ENCODE measurements around the gene SPAG8.

The SPAG8 gene

GRCh38 chr9:35839926-35840325 lies 27.9 kb upstream of the SPAG8 start:
- no peak for DNase-seq (ENCODE audit: low read depth in 2 of 2)

- DNase-seq (ENCODE audit: low read depth in 2 of 2), result no peak
Observed at GRCh38 chr9:35836595-35836994, 24.5 kb upstream of the SPAG8 start.

- no peak for DNase-seq (ENCODE audit: low read depth in 2 of 2)
Observed at GRCh38 chr9:35835766-35836165, 23.7 kb upstream of the SPAG8 start.

GRCh38 chr9:35835216-35835632 lies 23.2 kb upstream of the SPAG8 start:
- no peak for DNase-seq (ENCODE audit: low read depth in 2 of 2)

GRCh38 chr9:35834260-35835215 lies 22.5 kb upstream of the SPAG8 start:
- no peak for DNase-seq (ENCODE audit: low read depth in 2 of 2)

DNA sequence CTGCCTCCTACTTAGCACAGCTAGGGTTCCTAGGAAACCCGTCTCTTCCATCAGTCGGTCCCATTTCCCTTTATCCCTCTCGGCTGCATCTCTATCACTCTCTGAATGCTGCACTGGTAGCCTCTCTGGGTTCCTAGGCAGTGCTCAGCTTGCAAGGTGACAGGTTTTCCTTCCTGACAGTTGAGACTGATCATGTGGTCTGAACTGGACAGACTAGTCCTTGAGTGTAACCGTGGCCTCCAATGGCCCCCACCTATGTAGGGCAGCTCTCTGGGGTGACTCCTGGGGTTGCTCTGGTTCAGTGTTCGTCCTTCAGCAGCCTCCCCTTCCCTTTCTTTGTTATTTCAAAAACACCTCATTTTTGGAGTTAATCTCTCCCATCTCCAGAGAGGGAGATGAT lies 20.8 kb upstream of the SPAG8 start:
- DNase-seq (ENCODE audit: low read depth in 2 of 2), result no peak

- no peak for DNase-seq (ENCODE audit: low read depth in 2 of 2)
Observed at GRCh38 chr9:35831040-35831439, 19.0 kb upstream of the SPAG8 start.

DNA sequence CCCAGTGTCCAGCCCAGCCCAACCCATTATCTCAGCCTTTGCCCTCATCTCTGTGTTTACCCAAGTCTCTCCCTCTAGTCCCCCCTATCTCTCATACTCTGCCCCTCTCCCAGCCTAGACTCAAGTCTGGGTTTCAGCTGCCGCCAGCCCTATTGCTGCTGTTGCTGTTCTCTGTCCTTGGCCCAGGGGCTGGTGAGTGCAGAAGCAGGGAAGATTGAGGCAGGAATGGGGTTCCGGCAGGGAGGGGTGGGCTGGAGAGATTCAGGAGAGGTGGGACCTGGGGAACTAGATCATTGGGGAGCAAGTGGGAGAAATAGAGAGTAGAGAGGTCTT lies 17.7 kb upstream of the SPAG8 start:
- no peak for DNase-seq (ENCODE audit: low read depth in 2 of 2)

- DNase-seq (ENCODE audit: low read depth in 2 of 2), result peak; percentile 82 to 93
Observed at GRCh38 chr9:35829084-35829763, 17.2 kb upstream of the SPAG8 start, which contains the start of gene TMEM8B. TMEM8B (plus strand) TSS chr9:35829228; CDS start chr9:35829448, 220 bp downstream.

DNA sequence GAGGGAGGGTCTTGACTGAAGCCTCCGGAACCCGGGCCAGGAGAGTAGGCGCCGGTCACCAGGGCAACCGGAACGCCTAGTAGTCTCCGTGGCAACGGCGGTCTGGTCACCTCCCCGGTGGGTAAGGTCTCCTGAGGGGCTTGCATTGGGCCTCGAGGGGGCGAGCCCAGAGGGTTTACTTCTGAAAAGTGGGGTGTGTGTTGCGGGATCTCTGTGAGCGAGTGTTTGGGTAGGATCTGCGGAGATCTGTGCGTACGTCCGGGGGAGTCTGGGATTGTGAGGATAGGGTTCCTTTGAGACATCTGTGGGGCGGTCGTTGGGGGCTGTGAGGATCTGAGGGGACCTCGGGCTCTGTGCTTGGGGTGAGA lies 16.6 kb upstream of the SPAG8 start, which contains the start of gene FAM221B:
TSS of gene FAM221B (minus strand) at position 17 of the 368 bp plus-strand sequence. CDS start 2,571 bp downstream, outside the sequence.
- DNase-seq (ENCODE audit: low read depth in 2 of 2), result no peak

- DNase-seq (ENCODE audit: low read depth in 2 of 2), result no peak
Observed at GRCh38 chr9:35827486-35827885, 15.4 kb upstream of the SPAG8 start.

- DNase-seq (ENCODE audit: low read depth in 2 of 2), result no peak
Observed at GRCh38 chr9:35826071-35826701, 14.1 kb upstream of the SPAG8 start.

DNA sequence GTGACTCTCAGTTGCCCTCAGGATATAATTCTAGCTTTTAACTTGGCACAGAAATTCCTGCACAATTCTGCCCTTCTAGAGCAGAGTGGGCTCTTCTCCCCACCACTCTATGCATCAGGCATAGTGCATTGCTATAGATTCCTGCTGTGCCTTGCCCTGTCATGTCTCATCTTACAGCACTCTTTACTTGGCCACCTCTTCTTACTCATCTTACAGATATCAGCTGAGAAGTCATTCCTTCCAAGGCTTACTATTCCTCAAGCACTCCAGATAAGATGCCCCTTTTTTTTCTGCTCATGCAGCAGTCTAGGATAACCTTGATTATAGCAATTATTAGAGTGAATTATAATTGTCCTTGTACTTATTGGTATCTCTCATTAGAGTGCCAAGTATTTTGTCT lies 10.9 kb upstream of the SPAG8 start:
- DNase-seq (ENCODE audit: low read depth in 2 of 2), result no peak

GRCh38 chr9:35820076-35820475 lies 8.0 kb upstream of the SPAG8 start:
- DNase-seq (ENCODE audit: low read depth in 2 of 2), result no peak

- no peak for DNase-seq (ENCODE audit: low read depth in 2 of 2)
Observed at GRCh38 chr9:35818341-35818740, 6.3 kb upstream of the SPAG8 start.

- DNase-seq (ENCODE audit: low read depth in 2 of 2), result no peak
Observed at GRCh38 chr9:35816708-35817107, 4.6 kb upstream of the SPAG8 start.

GRCh38 chr9:35814841-35815543 lies 2.9 kb upstream of the SPAG8 start, which contains the start of gene HINT2:
HINT2 (minus strand) TSS chr9:35815042; CDS start chr9:35814979, 63 bp downstream.
- peak; percentile 91 to 95 for DNase-seq (ENCODE audit: low read depth in 2 of 2)

- DNase-seq (ENCODE audit: low read depth in 2 of 2), result no peak
Observed at GRCh38 chr9:35814106-35814840, 2.2 kb upstream of the SPAG8 start.

GRCh38 chr9:35813434-35814105 lies 1.5 kb upstream of the SPAG8 start:
- DNase-seq (ENCODE audit: low read depth in 2 of 2), result no peak

- no peak for DNase-seq (ENCODE audit: low read depth in 2 of 2)
Observed at GRCh38 chr9:35811381-35812024, 559 bp downstream of the SPAG8 start.
